Activated T-helper 1 cell treated with anti-CD3 and anti-CD28 coated beads, Interleukin-2, amount 50 U/mL, for 16 hours (primary cell): ENCODE results near the gene GAB1.

Source experiments
- DNase-seq, 2 donors: peaks; one replicate each; pipeline ENCODE4 v3.0.0-alpha.2; 2020; ENCODE audit warnings: low read depth in 1 of 2, low spot score in 1 of 2

Gene GAB1

DNA sequence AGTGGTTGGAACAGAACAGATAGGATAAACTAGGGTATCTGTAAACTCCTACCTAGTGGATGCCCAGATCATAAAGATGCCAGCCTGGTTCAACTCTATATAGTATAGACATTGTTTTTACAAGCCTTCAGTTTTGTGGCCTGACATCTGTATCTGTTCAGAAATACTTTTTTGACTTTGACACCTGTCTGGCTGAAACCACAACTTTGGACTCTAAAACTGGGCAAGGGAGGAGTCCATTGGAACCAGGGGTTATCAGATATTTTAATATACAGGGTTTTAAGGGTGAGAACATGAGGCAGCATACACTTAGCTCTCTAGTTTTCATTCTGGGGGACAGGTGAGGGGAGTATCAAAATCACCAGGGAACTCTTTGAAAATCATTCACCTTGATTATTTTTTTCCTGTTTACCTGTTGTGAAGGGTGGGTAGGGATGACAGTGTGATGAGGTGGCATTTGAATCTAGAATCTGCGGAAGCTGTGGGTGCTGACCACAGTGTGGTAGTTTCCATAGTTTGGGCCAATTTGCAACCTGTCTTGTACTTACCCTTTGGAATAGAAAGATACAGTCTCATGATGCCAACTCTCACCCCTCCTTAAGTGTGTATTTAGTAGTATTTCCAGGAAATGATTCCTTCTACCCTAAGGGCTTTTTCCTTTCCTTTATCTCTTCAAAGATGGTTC is 20.6 kb downstream of the GAB1 start:
- DNase-seq = no peak

DNA sequence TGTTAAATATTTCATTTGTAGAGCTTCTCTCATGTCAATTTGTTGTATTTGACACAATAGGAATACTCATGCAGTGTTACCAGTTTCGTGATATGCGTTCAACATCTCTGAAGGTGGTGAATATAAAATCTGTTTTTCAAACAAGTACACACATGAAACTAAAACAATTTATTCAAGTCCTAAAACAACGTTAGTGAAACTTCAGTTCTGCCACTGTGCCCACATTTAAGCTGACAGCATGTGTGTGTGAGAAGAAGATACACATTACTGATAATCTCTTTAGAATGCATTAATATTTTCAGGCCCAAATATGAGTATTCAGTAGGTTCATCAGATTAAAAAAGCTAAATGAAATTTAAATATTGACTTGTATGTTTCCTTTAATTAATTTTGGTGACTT is 21.7 kb downstream of the GAB1 start:
- no peak for DNase-seq

DNA sequence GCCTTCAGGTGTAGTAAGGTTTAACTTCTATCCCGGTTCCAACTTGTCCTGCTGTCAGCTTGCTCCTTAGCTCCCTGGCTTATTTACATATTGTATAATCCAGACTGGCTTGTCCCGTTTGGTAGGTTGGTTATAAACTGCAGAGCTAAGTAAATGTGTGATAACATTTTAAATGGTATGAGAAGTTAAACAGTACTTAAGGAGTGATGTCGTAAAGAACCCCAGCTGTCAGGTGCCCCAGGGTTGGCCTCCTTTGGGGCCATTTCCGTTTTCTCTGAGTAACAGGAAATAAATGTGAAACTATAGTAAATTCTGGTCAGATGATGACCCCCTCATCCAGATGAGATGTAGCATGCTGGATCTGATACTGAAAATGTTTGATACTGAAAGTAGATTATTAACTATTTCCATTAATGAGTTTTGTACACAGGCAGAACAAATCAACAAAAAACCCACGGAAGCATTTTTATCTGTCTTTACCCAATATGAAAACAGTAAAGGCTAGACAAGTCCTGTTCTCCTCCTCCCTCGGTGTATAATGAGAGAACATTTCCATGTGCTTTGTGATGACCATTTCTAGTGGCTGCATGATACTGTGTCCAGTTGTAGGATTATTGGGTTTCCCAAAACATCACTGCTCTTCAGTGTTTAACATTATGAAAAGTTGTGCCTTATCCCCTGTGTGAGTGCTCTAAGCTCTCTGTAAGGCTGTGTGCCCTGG is 22.4 kb downstream of the GAB1 start:
- DNase-seq = no peak

DNA sequence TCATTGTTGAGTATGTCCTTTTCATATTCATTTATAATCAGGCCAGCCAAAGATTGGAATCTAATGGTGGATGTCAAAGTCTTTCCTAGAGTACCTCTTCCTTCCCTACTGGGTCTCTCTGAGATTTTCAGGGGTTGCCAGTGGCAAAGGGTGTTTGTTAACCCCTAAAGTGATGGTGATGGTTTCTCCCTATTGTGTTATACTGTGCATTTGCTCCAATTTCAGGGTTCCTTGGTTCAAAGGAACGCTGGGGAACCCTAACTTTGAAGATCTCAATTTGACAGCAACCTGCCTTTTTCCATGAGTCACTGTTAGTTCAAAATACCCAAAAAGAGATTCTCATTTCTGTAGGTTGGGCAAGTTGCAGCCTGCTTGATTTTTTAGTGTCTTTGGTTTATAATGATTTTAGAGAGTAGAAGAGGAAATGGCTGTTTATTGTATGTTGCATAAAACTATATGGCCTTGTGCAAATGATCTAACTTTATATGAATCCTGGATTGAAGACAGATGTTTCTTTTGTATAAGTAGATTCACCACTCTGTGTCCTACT is 23.0 kb downstream of the GAB1 start:
- no peak for DNase-seq

DNA sequence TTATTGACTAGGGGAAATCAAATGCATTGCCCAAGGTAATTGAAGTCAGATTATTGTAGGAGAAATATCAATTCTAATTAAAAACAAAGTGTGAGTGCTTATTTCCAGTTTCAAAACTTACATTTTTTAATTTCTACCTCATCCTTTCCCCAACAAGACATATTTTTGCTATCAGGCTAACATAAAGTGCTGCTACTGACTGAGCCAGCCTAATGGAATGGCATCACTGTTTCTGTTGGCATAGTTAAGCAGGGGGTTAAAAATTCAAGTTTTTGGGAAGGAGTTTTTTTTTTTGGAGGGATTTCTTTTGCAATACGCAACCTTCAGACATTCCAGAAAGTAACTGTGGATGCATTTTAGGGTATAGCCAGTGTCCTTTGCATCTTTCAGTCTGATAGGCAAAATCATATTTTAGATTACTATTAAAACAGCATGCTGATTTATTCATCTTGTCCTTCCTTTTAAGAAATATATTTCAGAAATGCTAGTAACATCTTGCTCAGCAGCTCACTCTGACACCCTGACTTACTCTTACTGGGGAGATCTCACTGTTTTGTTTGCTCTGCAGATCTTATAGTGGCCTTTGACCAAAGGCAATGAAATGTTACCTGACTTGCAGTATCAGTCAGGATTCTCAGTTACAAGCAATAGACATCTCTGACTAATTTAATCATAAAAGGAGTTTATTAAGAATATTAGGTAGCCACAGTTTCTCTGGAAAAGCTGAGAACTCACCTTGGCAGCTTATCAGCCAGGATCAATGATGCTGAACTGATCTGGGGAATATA is 24.4 kb downstream of the GAB1 start:
- no peak for DNase-seq

- DNase-seq = no peak
Measured at GRCh38 chr4:143362349-143363046, 25.8 kb downstream of the GAB1 start.

DNA sequence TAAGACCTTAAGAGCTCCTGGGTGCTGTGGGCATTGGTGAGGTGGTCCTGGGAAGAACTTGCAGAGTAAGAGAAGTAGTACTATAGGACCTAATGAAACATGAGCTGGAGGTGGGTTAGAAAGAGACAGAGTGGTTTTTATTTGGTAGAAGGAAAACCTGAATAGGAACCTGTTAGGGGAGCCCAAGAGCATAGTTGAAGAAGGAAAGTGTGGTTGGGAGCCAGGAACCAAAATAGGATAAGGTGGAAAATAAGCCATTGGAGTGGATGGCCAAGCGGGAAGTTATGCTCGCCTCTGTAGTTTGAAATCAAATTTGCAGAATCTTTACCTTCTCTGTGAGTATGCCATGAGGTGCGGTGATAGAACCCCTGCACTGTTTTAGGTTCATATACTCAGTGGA is 26.7 kb downstream of the GAB1 start:
- DNase-seq = no peak

DNA sequence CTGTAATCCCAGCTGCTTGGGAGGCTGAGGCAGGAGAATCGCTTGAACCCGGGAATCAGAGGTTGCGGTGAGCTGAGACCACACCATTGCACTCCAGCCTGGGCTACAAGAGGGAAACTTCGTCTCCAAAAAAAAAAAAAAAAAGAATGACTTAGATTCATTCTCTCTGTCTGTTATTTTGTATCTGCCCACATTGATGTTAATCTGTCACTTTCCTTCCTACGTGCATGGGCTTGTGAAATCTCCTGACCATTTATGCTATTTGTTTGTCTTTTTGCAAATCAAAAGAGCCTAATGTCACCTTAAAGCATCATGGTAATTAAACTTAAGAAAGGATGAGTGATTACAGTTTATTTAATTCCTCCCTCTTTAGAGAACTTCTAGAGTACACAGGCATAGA is 27.4 kb downstream of the GAB1 start:
- DNase-seq = no peak

DNA sequence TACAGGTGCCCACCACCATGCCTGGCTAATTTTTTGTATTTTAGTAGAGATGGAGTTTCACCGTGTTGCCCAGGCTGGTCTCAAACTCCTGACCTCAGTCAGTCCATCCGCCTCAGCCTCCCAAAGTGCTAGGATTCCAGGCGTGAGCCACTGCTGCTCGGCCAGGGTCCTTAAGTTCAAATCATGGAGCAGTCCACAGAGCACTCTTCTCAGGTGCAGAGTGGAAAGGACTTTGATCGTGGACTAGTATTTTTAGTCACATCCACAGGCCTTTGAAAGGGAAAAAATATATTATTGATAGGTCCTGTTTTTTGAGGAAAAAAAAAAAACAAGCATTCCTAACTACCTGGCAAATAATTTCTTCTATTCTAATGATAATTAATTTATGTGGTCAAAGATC is 31.2 kb downstream of the GAB1 start:
- no peak for DNase-seq

- DNase-seq = no peak
Measured at GRCh38 chr4:143369552-143369951, 32.9 kb downstream of the GAB1 start.

GRCh38 chr4:143372093-143372915 is 35.6 kb downstream of the GAB1 start:
- DNase-seq = no peak

DNA sequence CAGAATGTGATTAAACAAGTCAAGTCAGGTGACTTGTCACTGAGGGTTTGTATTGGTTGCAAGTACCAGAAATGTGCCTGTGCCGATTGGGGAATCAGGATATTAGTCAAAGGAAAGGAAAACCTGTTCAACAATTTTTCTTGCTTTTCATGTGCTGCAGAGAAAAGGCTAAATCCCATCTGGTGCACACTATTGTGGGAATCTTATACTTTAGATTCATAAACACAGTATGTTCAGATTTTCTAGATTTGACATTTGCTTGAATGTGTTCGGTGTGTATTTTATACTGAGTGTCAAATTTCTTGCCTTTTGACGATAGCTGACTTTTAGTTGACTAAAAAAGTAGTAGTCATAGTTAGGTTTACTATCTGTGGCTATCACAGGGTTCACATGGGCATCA is 37.6 kb downstream of the GAB1 start:
- no peak for DNase-seq

- DNase-seq = no peak
Measured at GRCh38 chr4:143374771-143375170, 38.1 kb downstream of the GAB1 start.

DNA sequence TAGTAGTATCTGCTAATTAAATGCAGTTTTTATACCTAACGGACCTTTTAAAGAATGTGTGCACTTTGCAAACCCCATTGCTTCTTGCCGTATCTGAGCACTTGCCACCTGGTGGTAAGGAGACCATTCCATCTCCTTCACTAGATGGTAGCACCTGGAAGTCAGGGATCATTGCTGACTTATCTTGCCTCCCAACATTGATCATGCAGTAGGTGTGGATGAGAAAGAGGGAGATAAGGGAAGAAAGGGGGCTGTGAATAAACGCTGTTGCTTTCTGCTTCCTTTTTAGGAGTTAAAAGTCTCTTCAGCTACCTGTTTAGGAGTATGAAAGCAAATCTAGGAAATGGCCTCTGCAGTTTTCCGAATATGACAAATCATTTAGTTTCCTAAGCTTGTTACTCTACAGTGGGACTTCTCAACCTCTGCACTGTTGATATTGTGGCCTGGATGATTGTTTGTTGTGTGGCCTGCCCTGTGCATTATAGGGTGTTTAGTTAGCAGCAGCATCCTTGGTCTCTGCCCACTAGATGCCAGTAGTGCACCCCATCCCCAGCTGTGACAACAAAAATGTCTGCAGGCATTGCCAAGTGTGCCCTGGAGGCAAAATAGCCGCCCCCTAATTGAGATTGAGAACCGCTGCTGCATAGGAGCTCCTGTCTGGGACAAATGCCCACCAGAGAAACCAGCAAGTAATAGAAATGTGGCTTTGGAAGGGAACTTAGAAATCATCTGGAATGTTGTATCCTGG is 38.8 kb downstream of the GAB1 start:
- DNase-seq = no peak

- DNase-seq = no peak
Measured at GRCh38 chr4:143377611-143378099, 41.0 kb downstream of the GAB1 start.

DNA sequence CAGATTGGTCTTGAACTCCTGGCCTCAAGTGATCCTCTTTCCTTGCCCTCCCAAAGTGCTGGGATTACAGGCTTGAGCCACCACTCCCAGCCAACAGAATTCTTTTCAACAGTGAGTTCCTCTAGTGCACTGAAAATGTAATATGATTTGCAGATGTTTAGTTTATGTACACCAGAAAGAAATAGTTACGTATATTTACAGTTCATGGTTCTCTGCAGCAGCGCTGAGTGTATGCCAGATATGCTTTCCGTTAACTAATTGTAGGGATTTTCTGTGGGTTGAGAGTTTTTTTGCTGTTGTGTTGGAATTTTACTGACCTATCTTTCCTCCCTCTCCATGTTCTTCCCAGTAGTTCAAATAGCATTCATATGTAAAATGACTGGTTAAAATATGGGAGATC is 44.0 kb downstream of the GAB1 start:
- DNase-seq = no peak

- no peak for DNase-seq
Measured at GRCh38 chr4:143381189-143382118, 44.8 kb downstream of the GAB1 start.

DNA sequence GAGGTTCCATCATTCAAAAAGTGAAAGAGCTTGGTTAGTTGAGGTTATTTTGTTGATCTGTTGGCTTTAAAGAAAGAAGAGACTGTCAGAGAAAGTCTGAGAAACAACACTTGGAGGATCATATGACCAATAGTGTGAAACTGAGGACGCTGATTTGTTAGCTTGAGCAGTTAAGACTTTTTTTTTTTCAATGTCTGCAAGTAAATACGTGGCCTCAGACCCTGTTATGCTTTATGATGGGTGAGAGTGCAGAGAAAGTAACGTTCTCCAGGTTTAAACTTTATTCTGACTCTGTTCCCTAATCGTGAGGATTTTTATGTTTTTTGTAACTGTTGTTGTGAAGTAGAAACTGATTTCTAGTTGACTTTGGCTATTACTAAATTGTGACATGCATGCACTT is 45.9 kb downstream of the GAB1 start:
- DNase-seq = no peak
